Lower leg skin (tissue), 4 donors: Measurements from ENCODE around the gene ROR1. TPM values are rescaled to one million over a fixed set of nuclear protein-coding genes. Genes with fewer than 3 reads are reported as not detected.

Experiments
- DNase-seq, 2 donors: peaks; one replicate each; pipeline ENCODE4 v3.0.0-alpha.2; 2019; ENCODE audit warnings: low spot score in 2 of 2
- H3K4me3 ChIP-seq: fragments of 200-600 bp; sonication (generic); 2 replicates; pipeline ENCODE4 v1.5.1; 2017; ENCODE audit warnings: mild to moderate bottlenecking, low read depth; ENCODE audit not compliant: poor library complexity, severe bottlenecking
- CTCF ChIP-seq, 3 donors: fragments of 450-650 bp; IDR thresholded peaks; one replicate each; pipeline ENCODE4 v1.5.1; 2016; ENCODE audit warnings: antibody characterized with exemption in 3 of 3, mild to moderate bottlenecking in 3 of 3, moderate library complexity in 2 of 3
- POLR2A ChIP-seq, 2 donors: fragments of 450-650 bp; IDR thresholded peaks; one replicate each; pipeline ENCODE4 v1.6.1; 2016 to 2017; ENCODE audit warnings: antibody characterized with exemption in 2 of 2, mild to moderate bottlenecking in 1 of 2, moderate library complexity in 1 of 2
- WGBS, 2 donors: methylation state at CpG; one replicate each; pipeline ENCODE4 v1.1.5; 2018; 5-methylcytosine and 5-hydroxymethylcytosine counted together
- intact Hi-C: fragments of 100-400 bp; cut with DNase I; formaldehyde crosslinking; loops from one replicate; pipeline ENCODE4 v1.15.0; 2023; ENCODE audit warnings: low total_unique reads
- total RNA-seq, 4 donors: library from RNA; depleted of rRNA; stranded (reverse); fragments of >200 nt; gene quantifications; one replicate each; pipeline ENCODE4 v1.1.0, GENCODE V29; 2016

The ROR1 gene
- total RNA-seq, 4 donors from 2014 or later: 12.9 to 28.6 (median 22.5) TPM

- intact Hi-C loops: no loop called here
- DNase-seq: peak in 1 of 2 donors; percentile 53
- no peak overlapping the region for H3K4me3 ChIP-seq
- TF ChIP-seq CTCF (IDR thresholded peaks at IDR 0.05) (no peak), POLR2A (IDR thresholded peaks at IDR 0.05) (no peak)
- WGBS, 2 donors: 45 to 54% methylated on average over 2 of the region's 2 CpGs
Observed at GRCh38 chr1:64019818-64020217, 246.0 kb downstream of the ROR1 start.

- intact Hi-C loops: no loop called here
- DNase-seq: no peak
- no peak overlapping the region for H3K4me3 ChIP-seq
- WGBS, 2 donors: 89 to 91% methylated on average over 3 of the region's 3 CpGs
- no peak for TF ChIP-seq CTCF (IDR thresholded peaks at IDR 0.05)
- no peak for TF ChIP-seq POLR2A (IDR thresholded peaks at IDR 0.05)
Observed at GRCh38 chr1:64021066-64021465, 247.2 kb downstream of the ROR1 start.

- H3K4me3 ChIP-seq: no peak overlapping the region
- TF ChIP-seq CTCF (IDR thresholded peaks at IDR 0.05) (no peak), POLR2A (IDR thresholded peaks at IDR 0.05) (no peak)
- 88 to 94% methylated on average over 4 of the region's 4 CpGs for WGBS, 2 donors
- intact Hi-C loops: loop anchor here (5.0 kb wide), 1 partner anchor 1713 kb away; no protein-coding TSS in a partner anchor
- DNase-seq: no peak
Observed at GRCh38 chr1:64025051-64025450, 251.2 kb downstream of the ROR1 start.

- 82 to 91% methylated on average over 1 of the region's 1 CpG for WGBS, 2 donors
- intact Hi-C loops: loop anchor here (5.0 kb wide), 1 partner anchor 1717 kb away; no protein-coding TSS in a partner anchor
Observed at GRCh38 chr1:64029037-64029436, 255.2 kb downstream of the ROR1 start.

GRCh38 chr1:64030411-64030810 is 256.6 kb downstream of the ROR1 start:
- intact Hi-C loops: no loop called here
- H3K4me3 ChIP-seq: no peak overlapping the region
- TF ChIP-seq POLR2A (IDR thresholded peaks at IDR 0.05) (no peak), CTCF (IDR thresholded peaks at IDR 0.05) (no peak)
- no peak for DNase-seq
- WGBS, 2 donors: 90 to 96% methylated on average over 2 of the region's 2 CpGs

More at GRCh38 chr1:64029037-64029436, 255.2 kb downstream of the ROR1 start:
- TF ChIP-seq CTCF (IDR thresholded peaks at IDR 0.05) (no peak), POLR2A (IDR thresholded peaks at IDR 0.05) (no peak)
- H3K4me3 ChIP-seq: no peak overlapping the region
- no peak for DNase-seq

GRCh38 chr1:64031236-64031635 is 257.4 kb downstream of the ROR1 start:
- no peak for DNase-seq
- no peak overlapping the region for H3K4me3 ChIP-seq
- 76 to 82% methylated on average over 1 of the region's 1 CpG for WGBS, 2 donors
- intact Hi-C loops: no loop called here
- TF ChIP-seq CTCF (IDR thresholded peaks at IDR 0.05): no peak
- no peak for TF ChIP-seq POLR2A (IDR thresholded peaks at IDR 0.05)
